Activated CD4-positive, alpha-beta memory T cell treated with anti-CD3 and anti-CD28 coated beads for 36 hours (primary cell): ENCODE measurements around the gene SNTB2. TPM values are rescaled to one million over a fixed set of nuclear protein-coding genes. Genes with fewer than 3 reads are reported as not detected.
"Not testable (repeated sequence)": the region's sequence is repeated elsewhere in the genome, so short reads cannot be mapped to it uniquely, and the experiment has no call there.

ENCODE experiments used
- CTCF ChIA-PET: fragments of 350-600 bp; sonication (Branson Sonifier 250); formaldehyde crosslinking; loops from one replicate; lab custom pipeline; 2021; ENCODE audit warnings: antibody characterized with exemption, inconsistent platforms; lab: Charles Lee
- POLR2A ChIA-PET: fragments of 350-600 bp; sonication (Branson Sonifier 250); formaldehyde crosslinking; loops from one replicate; lab custom pipeline; 2021; ENCODE audit warnings: antibody characterized with exemption; lab: Charles Lee
- DNase-seq: peaks from one replicate; pipeline ENCODE4 v3.0.0-alpha.2; 2020
- H3K27ac Mint-ChIP-seq: one replicate; pipeline ENCODE4 v1.8.0; 2021; ENCODE audit warnings: mixed read lengths
- H3K27me3 Mint-ChIP-seq: one replicate; pipeline ENCODE4 v1.8.0; 2021; ENCODE audit warnings: mixed read lengths
- H3K36me3 Mint-ChIP-seq: one replicate; pipeline ENCODE4 v1.8.0; 2021; ENCODE audit warnings: mixed read lengths
- H3K4me1 Mint-ChIP-seq: one replicate; pipeline ENCODE4 v1.8.0; 2021; ENCODE audit warnings: low read depth, mixed read lengths
- H3K4me3 Mint-ChIP-seq: one replicate; pipeline ENCODE4 v1.8.0; 2021; ENCODE audit warnings: mild to moderate bottlenecking, mixed read lengths
- H3K9me3 Mint-ChIP-seq: one replicate; pipeline ENCODE4 v1.8.0; 2021; ENCODE audit warnings: mixed read lengths
- intact Hi-C: fragments of 100-400 bp; cut with micrococcal nuclease; formaldehyde crosslinking; loops from one replicate; pipeline ENCODE4 v1.15.1; 2023
- total RNA-seq, 2 experiments: library from RNA; stranded (reverse); gene quantifications; one replicate each; pipeline ENCODE4 v1.2.3, GENCODE V29; 2021

SNTB2 gene
- total RNA-seq, 2 experiments from 2014 or later: 19.8 to 20.1 TPM

GRCh38 chr16:69239851-69240250 is 52.9 kb downstream of the SNTB2 start:
- DNase-seq: no peak
- no peaks in the 10 kb centered on the region for H3K9me3 Mint-ChIP-seq
- CTCF ChIA-PET: interaction anchor here (0.9 kb wide), 1 partner anchor 89 kb away, joined by 7 read pairs; no protein-coding TSS in a partner anchor
- H3K36me3 Mint-ChIP-seq: no peaks in the 10 kb centered on the region
- H3K4me3 Mint-ChIP-seq: no peak overlapping the region
- H3K27ac Mint-ChIP-seq: no peak overlapping the region
- intact Hi-C loops: no loop called here
- POLR2A ChIA-PET: no interaction called here
- peaks cover 6% of the 10 kb centered on the region for H3K4me1 Mint-ChIP-seq
- H3K27me3 Mint-ChIP-seq: no peaks in the 10 kb centered on the region

GRCh38 chr16:69240331-69240730 is 53.4 kb downstream of the SNTB2 start:
- no peak for DNase-seq
- no peaks in the 10 kb centered on the region for H3K9me3 Mint-ChIP-seq
- CTCF ChIA-PET: interaction anchor here (0.9 kb wide), 1 partner anchor 90 kb away, joined by 7 read pairs; no protein-coding TSS in a partner anchor
- peaks cover 6% of the 10 kb centered on the region for H3K4me1 Mint-ChIP-seq
- POLR2A ChIA-PET: no interaction called here
- H3K36me3 Mint-ChIP-seq: peaks cover under 1% of the 10 kb centered on the region
- no peak overlapping the region for H3K27ac Mint-ChIP-seq
- no peaks in the 10 kb centered on the region for H3K27me3 Mint-ChIP-seq
- H3K4me3 Mint-ChIP-seq: no peak overlapping the region
- intact Hi-C loops: no loop called here

- Mint-ChIP-seq H3K27ac (no peak overlapping the region), H3K9me3 (no peaks in the 10 kb centered on the region), H3K27me3 (no peaks in the 10 kb centered on the region), H3K4me3 (no peak overlapping the region), H3K4me1 (peaks cover 6% of the 10 kb centered on the region), H3K36me3 (peaks cover 6% of the 10 kb centered on the region)
- intact Hi-C loops: no loop called here
- no peak for DNase-seq
- POLR2A ChIA-PET: no interaction called here
- CTCF ChIA-PET: no interaction called here
Measured at GRCh38 chr16:69241926-69242325, 55.0 kb downstream of the SNTB2 start.

GRCh38 chr16:69243479-69243878 is 56.5 kb downstream of the SNTB2 start:
- POLR2A ChIA-PET: no interaction called here
- CTCF ChIA-PET: interaction anchor here (1.4 kb wide), 1 partner anchor 93 kb away, joined by 3 read pairs; no protein-coding TSS in a partner anchor
- Mint-ChIP-seq H3K4me1 (peaks cover 6% of the 10 kb centered on the region), H3K36me3 (peaks cover 6% of the 10 kb centered on the region), H3K9me3 (no peaks in the 10 kb centered on the region), H3K27me3 (no peaks in the 10 kb centered on the region), H3K4me3 (no peak overlapping the region), H3K27ac (no peak overlapping the region)
- intact Hi-C loops: no loop called here
- no peak for DNase-seq

- CTCF ChIA-PET: no interaction called here
- no peak for DNase-seq
- H3K36me3 Mint-ChIP-seq: peaks cover 6% of the 10 kb centered on the region
- intact Hi-C loops: no loop called here
- H3K4me3 Mint-ChIP-seq: no peak overlapping the region
- H3K27me3 Mint-ChIP-seq: no peaks in the 10 kb centered on the region
- H3K27ac Mint-ChIP-seq: no peak overlapping the region
- peaks cover 6% of the 10 kb centered on the region for H3K4me1 Mint-ChIP-seq
- H3K9me3 Mint-ChIP-seq: no peaks in the 10 kb centered on the region
- POLR2A ChIA-PET: no interaction called here
Measured at GRCh38 chr16:69244336-69244735, 57.4 kb downstream of the SNTB2 start.

- ChIA-PET POLR2A (no interaction called here), CTCF (no interaction called here)
- Mint-ChIP-seq H3K9me3 (no peaks in the 10 kb centered on the region), H3K36me3 (peaks cover 7% of the 10 kb centered on the region), H3K4me1 (peaks cover 14% of the 10 kb centered on the region), H3K4me3 (no peak overlapping the region), H3K27ac (no peak overlapping the region), H3K27me3 (no peaks in the 10 kb centered on the region)
- DNase-seq: no peak
- intact Hi-C loops: no loop called here
Measured at GRCh38 chr16:69250081-69250480, 63.1 kb downstream of the SNTB2 start.

GRCh38 chr16:69253870-69254341 is 66.9 kb downstream of the SNTB2 start:
- Mint-ChIP-seq H3K27me3 (no peaks in the 10 kb centered on the region), H3K36me3 (peaks cover 1% of the 10 kb centered on the region), H3K9me3 (no peaks in the 10 kb centered on the region), H3K27ac (no peak overlapping the region), H3K4me3 (no peak overlapping the region), H3K4me1 (peaks cover 14% of the 10 kb centered on the region)
- no peak for DNase-seq
- CTCF ChIA-PET: no interaction called here
- intact Hi-C loops: no loop called here
- POLR2A ChIA-PET: no interaction called here

- CTCF ChIA-PET, H3K9me3 Mint-ChIP-seq, DNase-seq, POLR2A ChIA-PET, intact Hi-C loops, H3K27ac Mint-ChIP-seq, H3K36me3 Mint-ChIP-seq, H3K27me3 Mint-ChIP-seq, H3K4me3 Mint-ChIP-seq, H3K4me1 Mint-ChIP-seq: not testable (repeated sequence)
Measured at GRCh38 chr16:69259428-69259764, 72.4 kb downstream of the SNTB2 start.

GRCh38 chr16:69260019-69260418 is 73.1 kb downstream of the SNTB2 start:
- no peaks in the 10 kb centered on the region for H3K27me3 Mint-ChIP-seq
- intact Hi-C loops: no loop called here
- H3K36me3 Mint-ChIP-seq: no peaks in the 10 kb centered on the region
- H3K9me3 Mint-ChIP-seq: no peaks in the 10 kb centered on the region
- DNase-seq: no peak
- H3K4me3 Mint-ChIP-seq: no peak overlapping the region
- H3K4me1 Mint-ChIP-seq: peaks cover 3% of the 10 kb centered on the region
- ChIA-PET POLR2A (no interaction called here), CTCF (interaction anchor here (0.6 to 1.0 kb wide), 2 partner anchors 83 to 136 kb away, joined by 3 read pairs; no protein-coding TSS in a partner anchor)
- no peak overlapping the region for H3K27ac Mint-ChIP-seq

GRCh38 chr16:69260506-69260905 is 73.5 kb downstream of the SNTB2 start:
- POLR2A ChIA-PET: no interaction called here
- DNase-seq: no peak
- peaks cover 3% of the 10 kb centered on the region for H3K4me1 Mint-ChIP-seq
- intact Hi-C loops: no loop called here
- H3K4me3 Mint-ChIP-seq: no peak overlapping the region
- CTCF ChIA-PET: interaction anchor here (0.6 to 1.0 kb wide), 2 partner anchors 83 to 137 kb away, joined by 3 read pairs; no protein-coding TSS in a partner anchor
- no peak overlapping the region for H3K27ac Mint-ChIP-seq
- no peaks in the 10 kb centered on the region for H3K9me3 Mint-ChIP-seq
- no peaks in the 10 kb centered on the region for H3K36me3 Mint-ChIP-seq
- H3K27me3 Mint-ChIP-seq: no peaks in the 10 kb centered on the region

- ChIA-PET POLR2A (interaction anchor here (0.7 kb wide), 1 partner anchor 25 kb away, joined by 3 read pairs; no protein-coding TSS in a partner anchor), CTCF (no interaction called here)
- intact Hi-C loops: no loop called here
- no peak overlapping the region for H3K4me3 Mint-ChIP-seq
- no peaks in the 10 kb centered on the region for H3K9me3 Mint-ChIP-seq
- H3K27ac Mint-ChIP-seq: no peak overlapping the region
- no peaks in the 10 kb centered on the region for H3K27me3 Mint-ChIP-seq
- no peaks in the 10 kb centered on the region for H3K4me1 Mint-ChIP-seq
- peaks cover 6% of the 10 kb centered on the region for H3K36me3 Mint-ChIP-seq
- no peak for DNase-seq
Measured at GRCh38 chr16:69266334-69267063, 79.5 kb downstream of the SNTB2 start.

GRCh38 chr16:69267633-69268032 is 80.7 kb downstream of the SNTB2 start:
- DNase-seq: no peak
- H3K27me3 Mint-ChIP-seq: no peaks in the 10 kb centered on the region
- H3K4me1 Mint-ChIP-seq: no peaks in the 10 kb centered on the region
- POLR2A ChIA-PET: no interaction called here
- intact Hi-C loops: no loop called here
- no peak overlapping the region for H3K4me3 Mint-ChIP-seq
- CTCF ChIA-PET: interaction anchor here (0.6 kb wide), 1 partner anchor 1953 kb away, joined by 3 read pairs; no protein-coding TSS in a partner anchor
- H3K9me3 Mint-ChIP-seq: no peaks in the 10 kb centered on the region
- peaks cover 9% of the 10 kb centered on the region for H3K36me3 Mint-ChIP-seq
- no peak overlapping the region for H3K27ac Mint-ChIP-seq
